T-helper 2 cell treated with Interferon-gamma antibody and Interleukin-4, amounts not matched to agents 5 μg/mL and 100 μg/mL, for 36 hours (primary cell): ENCODE data around the gene UBASH3B.

ENCODE experiments used
- DNase-seq: peaks from one replicate; pipeline ENCODE4 v3.0.0; 2021; ENCODE audit warnings: low spot score
- H3K27ac Mint-ChIP-seq: one replicate; pipeline ENCODE4 v1.8.0; 2021; ENCODE audit warnings: mild to moderate bottlenecking, mixed read lengths
- H3K27me3 Mint-ChIP-seq: one replicate; pipeline ENCODE4 v1.8.0; 2021; ENCODE audit warnings: low read depth, mixed read lengths
- H3K36me3 Mint-ChIP-seq: one replicate; pipeline ENCODE4 v1.8.0; 2021; ENCODE audit warnings: low read depth, mixed read lengths
- H3K4me1 Mint-ChIP-seq: one replicate; pipeline ENCODE4 v1.8.0; 2021; ENCODE audit warnings: low read depth, mixed read lengths
- H3K4me3 Mint-ChIP-seq: one replicate; pipeline ENCODE4 v1.8.0; 2022; ENCODE audit warnings: mild to moderate bottlenecking, moderate library complexity, mixed read lengths
- H3K9me3 Mint-ChIP-seq: one replicate; pipeline ENCODE4 v1.8.0; 2021; ENCODE audit warnings: mixed read lengths

The UBASH3B gene

DNA sequence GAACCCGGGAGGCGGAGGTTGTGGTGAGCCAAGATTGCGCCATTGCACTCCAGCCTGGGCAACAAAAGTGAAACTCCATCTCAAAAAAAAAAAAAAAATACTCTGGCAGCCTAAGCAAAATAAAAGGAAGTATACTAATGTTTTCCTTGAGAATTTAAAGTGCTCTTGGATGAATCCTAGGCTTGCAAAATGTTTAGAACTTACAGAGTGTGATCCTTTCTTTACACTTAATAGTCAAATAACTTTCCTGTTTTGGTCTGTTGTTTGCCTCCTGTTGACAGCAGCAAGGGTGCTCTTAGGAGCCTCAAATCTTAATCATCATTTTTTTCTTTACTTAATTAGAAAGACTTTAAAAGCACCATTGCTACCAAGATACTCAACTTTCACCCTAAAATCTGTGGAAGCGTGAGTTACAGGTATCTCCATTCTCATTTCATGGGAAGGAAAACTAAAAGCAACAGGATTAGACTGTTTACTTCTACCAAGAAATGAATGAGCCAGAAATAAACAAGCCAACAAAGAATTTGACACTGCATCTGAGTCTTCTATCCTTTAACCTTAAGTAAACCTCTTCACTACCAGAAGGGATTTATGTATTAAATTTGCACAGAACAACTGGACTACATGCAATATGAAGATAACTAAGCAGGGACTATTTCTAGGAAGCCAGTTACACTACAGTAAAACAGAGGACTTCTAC lies 144.0 kb downstream of the UBASH3B start:
- H3K36me3 Mint-ChIP-seq, result peaks cover 16% of the 10 kb centered on the region
- H3K27ac Mint-ChIP-seq, result no peak overlapping the region
- H3K4me1 Mint-ChIP-seq, result peaks cover 3% of the 10 kb centered on the region
- H3K27me3 Mint-ChIP-seq, result no peaks in the 10 kb centered on the region
- H3K9me3 Mint-ChIP-seq, result no peaks in the 10 kb centered on the region
- no peak for DNase-seq
- H3K4me3 Mint-ChIP-seq, result no peak overlapping the region

DNA sequence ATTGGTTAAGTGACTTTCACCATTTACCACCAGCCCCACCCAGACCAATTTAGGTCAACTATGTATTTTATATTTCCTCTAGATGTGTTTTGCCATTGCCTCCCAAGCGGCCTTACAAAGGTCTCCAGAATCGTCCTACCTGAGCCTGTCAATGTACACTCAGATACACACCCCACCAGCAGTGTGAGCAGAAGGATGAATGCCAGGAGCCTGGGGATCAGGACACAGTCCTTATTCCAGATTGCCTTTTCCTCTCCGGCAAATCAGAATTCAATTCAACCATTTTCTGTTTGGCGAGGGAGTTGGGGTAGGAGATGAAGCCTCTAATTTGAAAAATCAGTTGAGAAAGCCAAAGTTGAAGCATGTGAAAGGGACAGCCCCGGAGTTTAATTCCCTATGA lies 147.4 kb downstream of the UBASH3B start:
- Mint-ChIP-seq H3K36me3 (peaks cover 15% of the 10 kb centered on the region), H3K9me3 (no peaks in the 10 kb centered on the region), H3K4me3 (no peak overlapping the region), H3K27ac (no peak overlapping the region), H3K27me3 (no peaks in the 10 kb centered on the region), H3K4me1 (peaks cover 10% of the 10 kb centered on the region)
- DNase-seq, result no peak

DNA sequence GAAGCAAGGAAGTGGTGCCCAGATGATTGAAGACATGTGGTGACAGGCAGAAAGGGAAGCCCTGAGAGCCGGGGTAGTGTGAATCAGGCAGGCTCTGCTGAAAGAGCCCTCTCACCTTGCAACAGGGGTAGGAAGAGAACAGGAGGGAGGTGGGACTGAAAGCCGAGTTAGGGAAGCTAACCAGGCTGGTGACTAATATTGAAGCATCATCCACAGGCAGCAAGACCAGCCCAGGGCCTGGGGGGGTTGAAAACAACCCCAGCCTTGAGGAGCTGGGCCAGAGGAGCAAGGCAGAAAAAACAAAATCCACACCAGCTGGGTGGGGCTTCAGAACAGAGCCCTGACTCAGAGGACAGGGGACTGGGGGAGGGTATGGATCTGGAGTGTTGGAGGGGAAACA lies 147.8 kb downstream of the UBASH3B start:
- Mint-ChIP-seq H3K36me3 (peaks cover 15% of the 10 kb centered on the region), H3K9me3 (no peaks in the 10 kb centered on the region), H3K4me3 (no peak overlapping the region), H3K4me1 (peaks cover 15% of the 10 kb centered on the region), H3K27me3 (no peaks in the 10 kb centered on the region), H3K27ac (no peak overlapping the region)
- no peak for DNase-seq

DNA sequence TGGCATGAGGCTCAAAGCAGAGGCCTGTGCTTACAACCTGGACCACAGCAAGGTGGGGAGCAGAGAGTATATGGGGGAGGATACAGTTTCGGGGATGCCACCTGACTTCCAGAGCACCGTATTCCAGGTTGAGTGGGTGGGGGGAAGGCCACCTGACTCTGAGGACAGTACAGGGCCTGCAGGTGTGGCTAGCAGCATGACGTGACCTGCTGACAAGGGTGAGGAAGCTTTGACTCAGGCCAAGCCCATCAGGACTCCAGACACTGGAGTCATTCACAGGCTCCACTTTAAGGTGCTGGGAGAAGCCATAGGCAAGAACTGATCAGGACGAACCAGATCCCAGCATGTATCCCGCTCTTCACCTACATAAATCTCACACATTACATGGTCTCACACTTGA lies 148.2 kb downstream of the UBASH3B start:
- no peak overlapping the region for H3K27ac Mint-ChIP-seq
- H3K4me3 Mint-ChIP-seq, result no peak overlapping the region
- no peaks in the 10 kb centered on the region for H3K9me3 Mint-ChIP-seq
- DNase-seq, result no peak
- H3K4me1 Mint-ChIP-seq, result peaks cover 19% of the 10 kb centered on the region
- H3K27me3 Mint-ChIP-seq, result no peaks in the 10 kb centered on the region
- H3K36me3 Mint-ChIP-seq, result peaks cover 15% of the 10 kb centered on the region

DNA sequence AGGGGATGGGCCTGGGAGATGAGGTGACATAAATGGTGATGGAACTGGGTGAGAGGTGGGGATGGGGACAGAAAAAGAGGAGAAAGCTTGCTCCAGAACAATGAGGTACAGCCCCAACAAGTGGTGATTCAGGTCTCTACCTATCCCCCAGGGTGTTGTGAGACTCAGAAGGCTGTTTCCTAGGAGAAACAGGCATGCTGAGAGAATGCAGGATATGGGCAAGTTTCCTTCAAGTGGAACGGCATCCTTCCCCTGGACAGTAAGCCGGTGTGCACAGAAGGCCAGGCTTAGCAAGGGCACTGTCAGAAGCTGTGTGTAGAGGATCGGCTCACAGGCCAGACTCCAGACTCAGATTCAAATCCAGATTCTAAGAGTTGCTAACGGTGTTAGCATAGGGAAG lies 148.6 kb downstream of the UBASH3B start:
- Mint-ChIP-seq H3K27me3 (no peaks in the 10 kb centered on the region), H3K4me3 (no peak overlapping the region), H3K9me3 (no peaks in the 10 kb centered on the region), H3K36me3 (peaks cover 15% of the 10 kb centered on the region), H3K4me1 (peaks cover 19% of the 10 kb centered on the region), H3K27ac (no peak overlapping the region)
- no peak for DNase-seq

DNA sequence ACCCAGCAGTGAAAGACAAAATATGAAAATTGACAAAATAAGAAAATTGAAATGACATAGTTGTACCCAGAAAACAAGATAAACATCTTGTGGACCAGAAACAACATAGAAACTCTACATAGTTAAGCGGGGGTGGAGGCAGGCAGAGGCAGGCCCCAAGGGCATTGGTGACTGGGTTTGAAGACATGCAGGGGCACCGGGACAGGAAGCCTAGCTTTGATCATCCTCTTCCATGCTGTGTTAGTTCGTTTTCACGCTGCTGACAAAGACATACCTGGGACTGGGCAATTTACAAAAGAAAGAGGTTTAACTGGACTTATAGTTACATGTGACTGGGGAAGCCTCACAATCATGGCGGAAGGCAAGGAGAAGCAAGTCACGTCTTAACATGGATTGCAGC lies 149.3 kb downstream of the UBASH3B start:
- peaks cover 19% of the 10 kb centered on the region for H3K4me1 Mint-ChIP-seq
- no peaks in the 10 kb centered on the region for H3K9me3 Mint-ChIP-seq
- H3K27me3 Mint-ChIP-seq, result no peaks in the 10 kb centered on the region
- H3K27ac Mint-ChIP-seq, result no peak overlapping the region
- peaks cover 16% of the 10 kb centered on the region for H3K36me3 Mint-ChIP-seq
- peak; percentile 8 for DNase-seq
- no peak overlapping the region for H3K4me3 Mint-ChIP-seq

DNA sequence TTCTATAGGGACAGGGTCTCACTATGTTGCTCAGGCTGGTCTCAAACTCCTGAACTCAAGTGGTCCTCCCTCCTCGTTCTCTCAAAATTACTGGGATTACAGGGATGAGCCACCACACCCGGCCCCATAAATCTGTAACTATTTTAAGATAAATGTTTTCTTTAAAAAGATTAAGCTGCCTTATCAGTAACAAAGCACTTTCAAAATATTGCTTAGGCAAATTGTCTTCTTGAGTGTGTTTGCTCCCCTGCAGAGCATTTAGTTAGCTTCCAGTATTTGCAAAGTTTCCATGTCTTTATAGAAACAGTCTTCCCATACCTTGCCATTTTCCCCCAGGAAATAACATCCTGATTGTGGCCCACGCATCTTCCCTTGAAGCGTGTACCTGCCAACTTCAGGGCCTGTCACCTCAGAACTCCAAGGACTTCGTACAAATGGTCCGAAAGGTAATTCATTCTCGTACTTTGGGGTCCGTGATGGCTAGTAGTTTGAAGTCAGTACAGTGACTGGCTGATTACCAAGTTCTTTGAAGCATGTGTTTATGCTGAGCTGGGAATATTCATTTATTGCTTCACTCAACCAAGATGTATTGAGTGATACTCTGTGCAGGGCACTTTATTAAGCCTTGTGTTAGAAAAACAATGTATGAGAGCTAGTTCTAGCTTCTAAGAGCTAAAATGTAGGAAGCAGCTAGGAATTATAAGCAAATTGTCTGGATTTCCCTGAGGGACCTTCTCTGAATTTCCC lies 152.4 kb downstream of the UBASH3B start:
- Mint-ChIP-seq H3K4me1 (peaks cover 23% of the 10 kb centered on the region), H3K9me3 (no peaks in the 10 kb centered on the region), H3K27ac (no peak overlapping the region), H3K36me3 (peaks cover 17% of the 10 kb centered on the region), H3K4me3 (no peak overlapping the region), H3K27me3 (no peaks in the 10 kb centered on the region)
- DNase-seq, result no peak

DNA sequence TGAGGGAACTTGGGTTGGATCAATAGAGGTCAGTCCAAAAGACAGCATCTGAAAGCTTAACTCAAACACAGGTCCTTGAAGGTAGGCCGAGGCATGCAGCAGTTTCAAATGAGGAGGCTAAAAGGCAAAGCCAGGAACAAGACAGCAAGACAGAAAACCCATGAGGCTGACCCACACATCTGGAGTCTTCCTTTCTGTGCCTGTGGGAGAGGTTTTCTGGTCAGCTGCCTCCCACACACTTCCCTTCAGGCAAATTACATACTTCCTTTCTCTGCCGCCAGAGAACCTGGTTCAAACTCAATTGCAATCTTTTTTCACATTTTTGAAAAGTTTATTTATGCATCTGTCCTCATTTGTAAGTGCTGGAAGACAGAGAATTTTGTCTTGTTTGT lies 153.0 kb downstream of the UBASH3B start:
- no peaks in the 10 kb centered on the region for H3K9me3 Mint-ChIP-seq
- H3K27me3 Mint-ChIP-seq, result no peaks in the 10 kb centered on the region
- H3K27ac Mint-ChIP-seq, result no peak overlapping the region
- H3K36me3 Mint-ChIP-seq, result peaks cover 11% of the 10 kb centered on the region
- peaks cover 21% of the 10 kb centered on the region for H3K4me1 Mint-ChIP-seq
- no peak overlapping the region for H3K4me3 Mint-ChIP-seq
- DNase-seq, result peak; percentile 32

DNA sequence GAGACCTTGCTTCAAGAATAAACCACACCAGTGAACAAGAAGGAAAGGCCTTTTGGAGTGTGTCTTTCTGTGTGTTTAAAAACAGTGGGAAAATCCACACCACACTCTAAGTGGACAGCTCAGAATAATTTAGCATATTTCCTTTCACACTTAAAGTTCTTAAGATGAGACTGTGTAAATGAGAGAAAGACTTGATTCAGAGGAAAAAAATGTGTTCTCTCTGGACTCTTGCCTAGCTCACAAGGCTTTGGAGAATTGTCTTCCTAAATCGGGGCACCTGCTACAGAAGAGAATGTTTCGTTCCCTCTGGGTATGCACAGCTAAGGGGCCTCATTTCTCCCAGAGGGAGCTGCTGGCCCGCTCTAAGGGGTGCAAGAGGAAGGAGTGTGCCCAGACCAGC lies 154.3 kb downstream of the UBASH3B start:
- no peak for DNase-seq
- no peak overlapping the region for H3K4me3 Mint-ChIP-seq
- H3K27me3 Mint-ChIP-seq, result no peaks in the 10 kb centered on the region
- peaks cover 9% of the 10 kb centered on the region for H3K36me3 Mint-ChIP-seq
- no peak overlapping the region for H3K27ac Mint-ChIP-seq
- H3K4me1 Mint-ChIP-seq, result peaks cover 17% of the 10 kb centered on the region
- no peaks in the 10 kb centered on the region for H3K9me3 Mint-ChIP-seq

DNA sequence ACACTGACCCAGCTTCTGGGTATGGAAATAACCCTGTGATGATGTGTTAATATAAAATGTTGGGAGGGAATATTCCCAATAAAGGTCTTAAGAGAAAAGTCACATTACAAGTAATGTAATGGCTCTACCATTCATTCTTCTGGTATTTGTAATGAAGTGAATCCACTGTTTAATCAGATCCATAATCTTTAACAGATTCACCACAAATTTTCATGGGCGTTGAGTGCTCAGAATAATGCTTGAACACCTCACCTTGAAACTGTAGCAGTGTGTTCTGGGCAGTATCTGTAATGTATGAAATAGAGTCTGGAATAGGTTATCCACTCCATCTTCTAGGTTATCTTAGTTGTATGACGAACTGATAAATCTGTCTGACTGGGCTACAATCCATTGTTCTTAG lies 156.2 kb downstream of the UBASH3B start:
- Mint-ChIP-seq H3K4me3 (no peak overlapping the region), H3K27me3 (no peaks in the 10 kb centered on the region), H3K9me3 (no peaks in the 10 kb centered on the region), H3K36me3 (peaks cover 7% of the 10 kb centered on the region), H3K4me1 (peaks cover 13% of the 10 kb centered on the region), H3K27ac (no peak overlapping the region)
- no peak for DNase-seq

DNA sequence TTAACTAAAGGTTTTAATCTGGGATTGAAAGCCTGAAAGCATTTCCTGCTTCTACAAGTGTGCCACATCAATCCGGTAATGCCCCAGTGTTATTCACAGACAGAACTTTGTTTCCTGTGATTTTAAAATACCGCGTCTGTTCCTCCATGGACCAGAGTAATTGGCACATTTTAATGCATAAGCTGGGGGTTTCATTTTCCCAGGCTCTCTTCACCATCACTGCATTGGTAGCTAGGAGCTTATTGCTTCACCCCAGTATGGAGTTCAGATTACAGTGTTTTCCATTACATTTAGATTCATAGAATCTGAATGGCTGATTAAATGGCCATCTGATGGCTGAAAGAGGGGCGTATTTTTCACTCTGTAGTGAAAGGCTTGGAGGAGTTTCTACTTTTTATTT lies 157.1 kb downstream of the UBASH3B start:
- peaks cover 3% of the 10 kb centered on the region for H3K36me3 Mint-ChIP-seq
- H3K27me3 Mint-ChIP-seq, result no peaks in the 10 kb centered on the region
- no peak for DNase-seq
- no peak overlapping the region for H3K27ac Mint-ChIP-seq
- no peak overlapping the region for H3K4me3 Mint-ChIP-seq
- no peaks in the 10 kb centered on the region for H3K9me3 Mint-ChIP-seq
- peaks cover 13% of the 10 kb centered on the region for H3K4me1 Mint-ChIP-seq

DNA sequence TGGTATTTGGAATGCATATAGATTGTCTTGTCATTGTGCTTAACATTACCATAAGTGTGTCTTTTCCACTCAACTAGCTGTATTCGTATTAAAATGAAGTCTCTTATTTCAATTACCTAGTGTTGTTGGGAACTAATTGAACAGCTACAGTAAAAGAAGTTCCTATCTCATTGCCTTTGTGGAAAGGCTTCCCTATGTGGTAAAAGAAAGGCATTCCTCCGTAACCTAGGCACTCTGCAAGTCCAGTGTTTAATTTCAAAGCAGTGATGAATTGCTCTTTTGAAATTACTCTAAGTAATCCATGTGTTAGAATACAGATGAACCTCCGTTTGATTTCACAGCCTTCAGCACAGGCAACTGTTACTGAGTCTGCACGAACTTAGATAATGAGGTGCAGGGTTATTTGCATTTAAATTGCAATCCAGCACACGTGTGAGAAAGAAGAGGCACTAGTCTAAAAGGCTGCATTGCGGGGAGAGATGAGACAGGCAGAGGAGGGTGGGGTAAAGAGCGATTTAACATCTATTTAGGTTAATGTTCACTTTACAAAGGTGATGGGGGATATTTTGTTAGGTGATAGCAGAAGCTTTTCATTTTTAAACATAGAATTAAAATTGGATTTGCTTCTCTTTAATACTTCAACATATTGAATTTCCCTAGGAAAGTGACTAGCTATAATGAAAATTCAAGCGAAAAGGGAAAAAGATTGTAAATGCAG lies 157.8 kb downstream of the UBASH3B start:
- no peak overlapping the region for H3K4me3 Mint-ChIP-seq
- peaks cover 8% of the 10 kb centered on the region for H3K4me1 Mint-ChIP-seq
- H3K27me3 Mint-ChIP-seq, result no peaks in the 10 kb centered on the region
- no peak for DNase-seq
- H3K9me3 Mint-ChIP-seq, result no peaks in the 10 kb centered on the region
- H3K36me3 Mint-ChIP-seq, result peaks cover 3% of the 10 kb centered on the region
- H3K27ac Mint-ChIP-seq, result no peak overlapping the region

DNA sequence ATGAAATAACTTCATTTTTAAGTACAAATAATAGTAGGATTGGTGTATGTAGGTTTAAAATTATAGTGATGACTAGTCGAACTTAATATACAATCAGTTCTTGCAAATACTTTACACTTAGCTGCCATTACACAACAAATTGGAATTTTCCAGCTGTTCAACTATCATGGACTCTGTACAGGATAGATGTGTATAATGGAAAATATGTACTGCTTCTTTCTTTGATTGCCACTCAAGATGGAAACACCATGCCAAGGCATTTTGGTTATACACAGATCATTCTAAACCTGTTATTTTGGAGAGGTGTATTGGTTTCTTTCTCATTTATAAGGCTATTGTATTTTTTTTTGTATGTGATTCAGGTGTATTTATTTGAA lies 158.4 kb downstream of the UBASH3B start:
- Mint-ChIP-seq H3K27me3 (no peaks in the 10 kb centered on the region), H3K4me1 (peaks cover 4% of the 10 kb centered on the region), H3K9me3 (no peaks in the 10 kb centered on the region), H3K4me3 (no peak overlapping the region), H3K27ac (no peak overlapping the region), H3K36me3 (peaks cover 3% of the 10 kb centered on the region)
- DNase-seq, result no peak

DNA sequence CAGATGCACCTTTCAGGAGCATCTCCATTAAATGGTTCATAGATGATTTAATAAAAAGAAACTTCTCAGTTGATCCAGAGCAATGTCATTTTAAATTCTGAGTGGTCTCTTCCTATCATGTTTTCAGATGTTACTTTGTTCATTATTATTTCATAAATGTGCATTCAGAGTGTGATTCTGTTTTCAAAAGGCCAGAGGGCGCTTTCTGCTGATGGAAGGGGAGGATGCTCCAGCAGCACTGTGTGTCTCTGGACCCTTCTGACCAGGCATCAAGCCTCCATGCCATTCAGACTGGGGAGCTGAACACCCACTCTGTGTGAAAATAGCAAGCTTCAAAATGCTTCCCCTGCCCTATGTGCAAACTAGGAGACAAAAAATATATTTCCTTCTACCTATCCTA lies 158.9 kb downstream of the UBASH3B start:
- Mint-ChIP-seq H3K36me3 (peaks cover 3% of the 10 kb centered on the region), H3K4me3 (no peak overlapping the region), H3K27me3 (no peaks in the 10 kb centered on the region), H3K4me1 (peaks cover 4% of the 10 kb centered on the region), H3K27ac (no peak overlapping the region), H3K9me3 (peaks cover 3% of the 10 kb centered on the region)
- DNase-seq, result no peak
